Hepatocyte (in vitro differentiated cells): ENCODE measurements around the gene PCBD1.

Experiments used
- CTCF ChIP-seq: fragments of 200-600 bp; sonication (generic); IDR thresholded peaks from 2 replicates; pipeline ENCODE4 v1.5.1; 2016; ENCODE audit warnings: antibody characterized with exemption, mild to moderate bottlenecking; ENCODE audit not compliant: poor library complexity
- EZH2 ChIP-seq: fragments of 200-600 bp; sonication (generic); IDR thresholded peaks from 2 replicates; pipeline ENCODE4 v1.6.1; 2016; ENCODE audit warnings: antibody characterized with exemption, mild to moderate bottlenecking, borderline replicate concordance

- TF ChIP-seq CTCF: no peak
- no peak for TF ChIP-seq EZH2
These were observed 8.2 kb upstream of the PCBD1 start for GRCh38 chr10:70896551-70896950.
